Activated CD8-positive, alpha-beta memory T cell treated with anti-CD3 and anti-CD28 coated beads for 1 hour (primary cell): ENCODE measurements around the gene LMNTD2.
A peak's percentile ranks its signal among the peaks of the same experiment; 100 is the strongest.
"Not testable (repeated sequence)": the region's sequence is repeated elsewhere in the genome, so short reads cannot be mapped to it uniquely, and the experiment has no call there.

Experiments used
- DNase-seq, 2 donors: peaks; one replicate each; pipeline ENCODE4 v3.0.0-alpha.2; 2020; ENCODE audit warnings: low read depth in 1 of 2; ENCODE audit errors: extremely low read depth in 1 of 2

The LMNTD2 gene

GRCh38 chr11:516918-517685, 43.4 kb downstream of the LMNTD2 start:
- not testable (repeated sequence) for DNase-seq

GRCh38 chr11:516400-516799, 44.1 kb downstream of the LMNTD2 start:
- DNase-seq, result no peak

- no peak for DNase-seq
Observed at GRCh38 chr11:515131-515530, 45.4 kb downstream of the LMNTD2 start.

- DNase-seq, result no peak
Observed at GRCh38 chr11:514606-515005, 45.9 kb downstream of the LMNTD2 start.

- no peak for DNase-seq
Observed at GRCh38 chr11:512761-513595, 47.6 kb downstream of the LMNTD2 start.

GRCh38 chr11:508956-509355, 51.6 kb downstream of the LMNTD2 start:
- no peak for DNase-seq

- DNase-seq, result no peak
Observed at GRCh38 chr11:507727-508515, 52.6 kb downstream of the LMNTD2 start.

- peak; percentile 97 to 100 for DNase-seq
Observed at GRCh38 chr11:506995-507726, 53.4 kb downstream of the LMNTD2 start, which contains the start of gene RNH1. Gene RNH1 (minus strand): TSS chr11:507242. CDS start chr11:502162, 5,080 bp downstream.

GRCh38 chr11:506238-506994, 54.1 kb downstream of the LMNTD2 start:
- DNase-seq, result peak; percentile 91 to 97

GRCh38 chr11:504994-505344, 55.6 kb downstream of the LMNTD2 start:
- DNase-seq, result no peak
